Measurements from ENCODE around the gene CTPS1. TPM values are rescaled to one million over a fixed set of nuclear protein-coding genes. Genes with fewer than 3 reads are reported as not detected.

CTPS1 gene
- total RNA-seq, 4 donors from 2014 or later, result 16.1 to 57.5 (median 17.6) TPM

DNA sequence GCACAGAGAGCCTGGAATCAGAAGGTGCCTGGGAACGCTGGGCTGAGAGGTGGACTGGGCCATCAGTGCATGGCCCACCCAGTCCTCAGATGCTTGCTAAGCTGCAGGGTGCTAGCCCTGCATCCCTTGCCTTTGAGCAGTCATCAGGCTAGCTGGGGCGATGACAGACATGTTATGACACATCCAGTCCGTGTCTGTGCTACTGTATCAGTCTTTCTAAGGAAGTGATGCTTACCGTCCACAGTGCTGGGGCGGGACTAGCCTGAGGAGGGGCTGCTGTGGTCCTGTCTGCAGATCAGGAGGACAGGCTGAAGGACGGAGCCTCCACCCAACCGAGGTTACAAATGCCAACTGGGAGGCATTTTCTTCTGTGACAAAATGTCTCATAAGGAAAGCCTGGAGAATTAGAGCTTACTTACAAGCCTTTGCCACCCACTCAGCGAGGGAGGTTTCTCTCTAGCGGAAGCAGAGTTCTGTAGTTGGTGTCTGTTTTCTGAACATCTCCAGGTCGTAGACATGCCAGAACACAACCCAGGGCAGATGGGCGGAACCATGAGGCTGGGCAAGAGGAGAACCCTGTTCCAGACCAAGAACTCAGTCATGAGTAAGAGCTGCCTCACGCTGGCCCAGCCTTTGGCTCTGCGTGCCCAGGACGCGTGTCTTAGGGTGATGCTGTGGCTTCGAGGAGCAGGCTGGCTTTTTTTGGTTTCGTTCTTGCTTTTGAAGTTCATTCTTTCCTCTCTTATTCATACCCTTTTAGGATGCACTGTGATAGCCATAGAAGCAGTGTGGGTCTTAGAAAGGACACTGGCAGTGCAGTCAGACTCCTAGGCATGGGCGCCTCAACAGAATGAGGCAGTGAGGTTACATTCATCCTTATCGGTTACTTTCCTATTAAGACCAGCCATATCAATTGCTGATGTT lies 27.7 kb downstream of the CTPS1 start:
- TF ChIP-seq, protein P1, sequence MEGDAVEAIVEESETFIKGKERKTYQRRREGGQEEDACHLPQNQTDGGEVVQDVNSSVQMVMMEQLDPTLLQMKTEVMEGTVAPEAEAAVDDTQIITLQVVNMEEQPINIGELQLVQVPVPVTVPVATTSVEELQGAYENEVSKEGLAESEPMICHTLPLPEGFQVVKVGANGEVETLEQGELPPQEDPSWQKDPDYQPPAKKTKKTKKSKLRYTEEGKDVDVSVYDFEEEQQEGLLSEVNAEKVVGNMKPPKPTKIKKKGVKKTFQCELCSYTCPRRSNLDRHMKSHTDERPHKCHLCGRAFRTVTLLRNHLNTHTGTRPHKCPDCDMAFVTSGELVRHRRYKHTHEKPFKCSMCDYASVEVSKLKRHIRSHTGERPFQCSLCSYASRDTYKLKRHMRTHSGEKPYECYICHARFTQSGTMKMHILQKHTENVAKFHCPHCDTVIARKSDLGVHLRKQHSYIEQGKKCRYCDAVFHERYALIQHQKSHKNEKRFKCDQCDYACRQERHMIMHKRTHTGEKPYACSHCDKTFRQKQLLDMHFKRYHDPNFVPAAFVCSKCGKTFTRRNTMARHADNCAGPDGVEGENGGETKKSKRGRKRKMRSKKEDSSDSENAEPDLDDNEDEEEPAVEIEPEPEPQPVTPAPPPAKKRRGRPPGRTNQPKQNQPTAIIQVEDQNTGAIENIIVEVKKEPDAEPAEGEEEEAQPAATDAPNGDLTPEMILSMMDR (IDR thresholded peaks at IDR 0.05), result no peak
- ATAC-seq (ENCODE audit: low FRiP score) (no peak), DNase-seq (ENCODE audit: low spot score) (no peak)

GRCh38 chr1:41009466-41009865 lies 30.0 kb downstream of the CTPS1 start:
- TF ChIP-seq, protein P1 (IDR thresholded peaks at IDR 0.05), result no peak
- DNase-seq (ENCODE audit: low spot score), result no peak
- ATAC-seq (ENCODE audit: low FRiP score), result no peak

- no peak for ATAC-seq (ENCODE audit: low FRiP score)
- TF ChIP-seq, protein P1 (IDR thresholded peaks at IDR 0.05), result no peak
- no peak for DNase-seq (ENCODE audit: low spot score)
These were observed 30.8 kb downstream of the CTPS1 start for GRCh38 chr1:41010345-41010744.

DNA sequence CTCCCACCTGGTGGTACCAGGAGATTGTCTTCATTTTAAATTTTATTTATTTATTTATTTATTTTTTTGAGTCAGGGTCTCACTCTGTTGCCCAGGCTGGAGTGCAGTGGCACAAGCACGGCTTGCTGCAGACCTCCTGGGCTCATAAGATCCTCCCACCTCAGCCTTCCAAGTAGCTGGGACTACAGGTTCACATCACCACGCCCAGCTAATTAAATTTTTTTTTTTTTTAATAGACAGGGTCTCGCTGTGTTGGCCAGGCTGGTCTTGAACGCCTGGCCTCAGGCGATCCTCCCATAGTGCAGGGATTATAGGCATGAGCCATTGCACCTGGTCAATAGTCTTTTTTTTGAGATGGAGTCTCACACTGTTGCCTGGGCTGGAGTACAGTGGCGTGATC lies 33.5 kb downstream of the CTPS1 start:
- ATAC-seq (ENCODE audit: low FRiP score), result no peak
- no peak for DNase-seq (ENCODE audit: low spot score)
- TF ChIP-seq, protein P1 (IDR thresholded peaks at IDR 0.05), result no peak

GRCh38 chr1:41013796-41014195 lies 34.3 kb downstream of the CTPS1 start:
- no peak for DNase-seq (ENCODE audit: low spot score)
- TF ChIP-seq, protein P1 (IDR thresholded peaks at IDR 0.05), result no peak
- ATAC-seq (ENCODE audit: low FRiP score), result no peak

DNA sequence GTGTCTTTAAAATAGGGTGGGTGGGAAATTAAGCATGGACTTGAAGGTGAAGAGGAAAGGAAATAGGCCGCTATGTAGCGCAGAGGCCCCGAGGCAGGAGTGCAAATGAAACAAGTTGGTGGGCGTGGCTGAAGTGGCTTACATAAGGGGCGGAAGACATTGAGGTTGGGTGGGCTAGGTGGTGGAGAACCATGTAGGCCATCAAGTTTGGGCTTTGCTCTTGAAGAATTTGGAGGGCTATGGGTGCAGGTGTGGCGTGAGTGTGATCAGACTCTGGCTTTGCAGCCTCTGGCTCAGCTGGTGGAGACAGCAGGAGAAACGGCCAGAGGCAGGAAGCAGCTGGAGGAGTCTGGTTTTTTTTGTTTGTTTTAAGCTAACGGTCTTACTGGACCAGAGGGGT lies 35.4 kb downstream of the CTPS1 start:
- TF ChIP-seq, protein P1 (IDR thresholded peaks at IDR 0.05), result no peak
- no peak for ATAC-seq (ENCODE audit: low FRiP score)
- no peak for DNase-seq (ENCODE audit: low spot score)

Measured in omental fat pad (tissue), 4 donors.